HEK293T (cell line): ENCODE measurements around the gene SHROOM1.

ENCODE experiments used
- ARNT ChIP-seq: fragments of 450-650 bp; IDR thresholded peaks from 2 replicates; pipeline ENCODE4 v1.6.1; 2017; ENCODE audit warnings: mild to moderate bottlenecking
- BHLHE40 ChIP-seq: fragments of 450-650 bp; IDR thresholded peaks from 2 replicates; pipeline ENCODE4 v1.6.1; 2016; ENCODE audit warnings: mild to moderate bottlenecking, moderate library complexity, borderline replicate concordance
- CTBP1 ChIP-seq: fragments of 450-650 bp; IDR thresholded peaks from 2 replicates; pipeline ENCODE4 v1.6.1; 2016; ENCODE audit warnings: borderline replicate concordance
- ELF4 ChIP-seq: fragments of 450-650 bp; IDR thresholded peaks from 2 replicates; pipeline ENCODE4 v1.6.1; 2017; ENCODE audit warnings: antibody characterized with exemption
- FOXA1 ChIP-seq: fragments of 450-650 bp; IDR thresholded peaks from 2 replicates; pipeline ENCODE4 v1.6.1; 2016; ENCODE audit warnings: mild to moderate bottlenecking
- FOXK2 ChIP-seq: fragments of 450-650 bp; IDR thresholded peaks from 2 replicates; pipeline ENCODE4 v1.6.1; 2016; ENCODE audit warnings: mild to moderate bottlenecking
- FOXM1 ChIP-seq: fragments of 450-650 bp; IDR thresholded peaks from 2 replicates; pipeline ENCODE4 v1.6.1; 2017; ENCODE audit warnings: mild to moderate bottlenecking, borderline replicate concordance
- L3MBTL2 ChIP-seq: fragments of 450-650 bp; conservative IDR thresholded peaks from 2 replicates; pipeline ENCODE4 v1.6.1; 2016; ENCODE audit warnings: mild to moderate bottlenecking
- LEF1 ChIP-seq: fragments of 450-650 bp; IDR thresholded peaks from 2 replicates; pipeline ENCODE4 v1.6.1; 2017; ENCODE audit warnings: mild to moderate bottlenecking, borderline replicate concordance
- NFRKB ChIP-seq: fragments of 450-650 bp; IDR thresholded peaks from 2 replicates; pipeline ENCODE4 v1.6.1; 2016; ENCODE audit warnings: mild to moderate bottlenecking, moderate library complexity
- SP1 ChIP-seq: fragments of 450-650 bp; IDR thresholded peaks from 2 replicates; pipeline ENCODE4 v1.6.1; 2017
- SUZ12 ChIP-seq: fragments of 450-650 bp; IDR thresholded peaks from 2 replicates; pipeline ENCODE4 v1.6.1; 2016; ENCODE audit warnings: mild to moderate bottlenecking
- TARDBP ChIP-seq: fragments of 450-650 bp; IDR thresholded peaks from 2 replicates; pipeline ENCODE4 v1.6.1; 2016
- TF ChIP-seq, protein P1 (sequence below): fragments of 450-650 bp; IDR thresholded peaks from 2 replicates; pipeline ENCODE4 v1.6.1; 2016

DNA sequence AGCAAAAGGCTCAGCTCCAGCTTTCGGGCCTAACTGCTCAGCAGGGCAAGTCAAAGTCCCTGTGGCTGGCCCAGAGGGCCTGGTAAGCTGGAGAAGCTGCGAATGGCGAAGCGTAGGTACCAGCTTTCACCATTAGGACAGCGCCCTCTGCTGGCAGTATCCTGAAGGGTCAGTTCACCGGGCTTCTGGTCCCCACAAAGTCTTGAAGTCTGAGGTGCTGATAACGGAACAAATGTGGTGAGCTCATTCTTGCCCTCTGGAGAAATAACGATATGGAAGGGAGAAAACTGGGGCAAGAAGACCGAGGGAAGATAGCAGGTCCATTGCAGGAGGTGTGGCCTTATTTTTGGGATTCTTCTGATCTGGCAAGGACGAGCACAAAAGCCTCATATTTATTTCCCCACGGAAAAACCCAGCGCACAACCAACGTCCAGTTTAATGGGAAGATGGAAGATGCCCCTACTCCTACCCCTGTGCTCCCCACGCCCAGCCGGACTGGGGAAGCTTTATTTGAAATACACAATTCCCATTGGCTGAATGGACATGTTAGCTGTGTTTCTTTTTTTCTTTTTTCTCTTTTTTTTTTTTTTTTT lies 10.2 kb downstream of the SHROOM1 start:
- TF ChIP-seq FOXA1 (no peak), TARDBP (no peak), FOXK2 (no peak), SP1 (no peak), BHLHE40 (no peak), LEF1 (no peak), CTBP1 (no peak), ARNT (no peak), NFRKB (no peak), SUZ12 (no peak), ELF4 (no peak), L3MBTL2 (no peak), FOXM1 (no peak)
- TF ChIP-seq, protein P1, sequence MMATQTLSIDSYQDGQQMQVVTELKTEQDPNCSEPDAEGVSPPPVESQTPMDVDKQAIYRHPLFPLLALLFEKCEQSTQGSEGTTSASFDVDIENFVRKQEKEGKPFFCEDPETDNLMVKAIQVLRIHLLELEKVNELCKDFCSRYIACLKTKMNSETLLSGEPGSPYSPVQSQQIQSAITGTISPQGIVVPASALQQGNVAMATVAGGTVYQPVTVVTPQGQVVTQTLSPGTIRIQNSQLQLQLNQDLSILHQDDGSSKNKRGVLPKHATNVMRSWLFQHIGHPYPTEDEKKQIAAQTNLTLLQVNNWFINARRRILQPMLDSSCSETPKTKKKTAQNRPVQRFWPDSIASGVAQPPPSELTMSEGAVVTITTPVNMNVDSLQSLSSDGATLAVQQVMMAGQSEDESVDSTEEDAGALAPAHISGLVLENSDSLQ = no peak
